GM08714 (cell line): Measurements from ENCODE around the gene FSD1L.
"Not testable (repeated sequence)": the region's sequence is repeated elsewhere in the genome, so short reads cannot be mapped to it uniquely, and the experiment has no call there.

Source experiments
- H3K4me3 ChIP-seq: fragments of 200-500 bp; sonication (Bioruptor generic); 2 replicates; pipeline ENCODE4 v1.5.1; 2014; ENCODE audit warnings: mild to moderate bottlenecking, low read length, inconsistent platforms
- ZNF274 ChIP-seq: IDR thresholded peaks from 2 replicates; pipeline ENCODE4 v1.6.1; 2012; ENCODE audit warnings: mild to moderate bottlenecking, low read depth, low read length

Gene FSD1L

DNA sequence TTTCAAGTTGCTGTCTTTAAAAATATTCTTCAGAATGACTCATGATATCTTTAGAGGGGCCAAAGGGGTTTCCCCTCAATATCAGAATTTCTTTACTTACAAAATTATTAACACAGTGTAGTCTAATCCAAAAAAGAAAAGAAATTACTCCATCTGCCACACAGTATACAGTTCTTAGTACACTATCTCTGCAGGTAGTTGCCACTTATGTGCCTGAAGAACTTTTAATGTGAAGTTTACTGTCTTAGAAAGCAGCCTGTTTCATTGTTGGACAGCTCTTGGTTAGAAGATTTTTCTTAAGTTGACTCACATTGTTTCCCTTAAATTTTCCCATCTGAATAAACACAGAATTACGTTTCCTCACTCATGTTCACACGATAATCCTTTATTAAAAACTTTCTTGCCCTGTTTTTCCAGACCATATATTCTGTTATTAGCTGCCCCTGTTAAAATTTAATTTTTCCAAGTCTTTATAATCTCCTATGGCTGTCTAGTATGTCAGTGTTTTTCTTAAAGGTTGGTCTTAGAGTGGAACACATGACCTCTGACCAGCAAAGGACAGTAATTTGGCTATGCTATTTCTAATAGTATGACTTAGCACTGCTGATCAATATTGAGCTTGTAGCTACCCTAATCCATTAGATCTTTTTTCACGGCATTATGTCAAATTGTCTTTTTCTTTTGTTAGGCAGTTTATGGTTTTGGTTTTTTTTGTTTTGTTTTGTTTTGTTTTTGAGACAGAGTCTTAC, 88.3 kb downstream of the FSD1L start:
- no peak for TF ChIP-seq ZNF274
- H3K4me3 ChIP-seq, result no peak overlapping the region

- H3K4me3 ChIP-seq, result no peak overlapping the region
- no peak for TF ChIP-seq ZNF274
Measured at GRCh38 chr9:105539452-105539851, 91.6 kb downstream of the FSD1L start.

DNA sequence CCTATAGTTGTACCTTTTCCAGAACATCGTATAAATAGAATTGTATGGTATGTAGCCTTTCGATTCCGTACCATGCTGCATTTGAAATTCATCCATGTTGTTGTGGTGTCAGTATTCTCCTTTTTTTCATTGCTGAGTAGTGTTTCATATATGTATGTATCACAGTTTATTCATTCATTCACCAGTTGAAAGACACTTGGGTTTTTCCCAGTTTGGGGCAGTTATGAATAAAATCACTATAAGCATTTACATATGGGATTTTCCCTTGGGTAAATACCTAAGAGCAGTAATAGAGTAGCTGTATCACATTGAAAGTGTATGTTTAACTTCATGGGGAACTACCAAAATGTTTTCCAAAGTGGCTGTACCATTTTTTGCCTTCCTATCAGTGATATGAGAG, 94.0 kb downstream of the FSD1L start:
- no peak overlapping the region for H3K4me3 ChIP-seq
- TF ChIP-seq ZNF274, result no peak

- H3K4me3 ChIP-seq, result no peak overlapping the region
- no peak for TF ChIP-seq ZNF274
Measured at GRCh38 chr9:105554042-105554441, 106.2 kb downstream of the FSD1L start.

DNA sequence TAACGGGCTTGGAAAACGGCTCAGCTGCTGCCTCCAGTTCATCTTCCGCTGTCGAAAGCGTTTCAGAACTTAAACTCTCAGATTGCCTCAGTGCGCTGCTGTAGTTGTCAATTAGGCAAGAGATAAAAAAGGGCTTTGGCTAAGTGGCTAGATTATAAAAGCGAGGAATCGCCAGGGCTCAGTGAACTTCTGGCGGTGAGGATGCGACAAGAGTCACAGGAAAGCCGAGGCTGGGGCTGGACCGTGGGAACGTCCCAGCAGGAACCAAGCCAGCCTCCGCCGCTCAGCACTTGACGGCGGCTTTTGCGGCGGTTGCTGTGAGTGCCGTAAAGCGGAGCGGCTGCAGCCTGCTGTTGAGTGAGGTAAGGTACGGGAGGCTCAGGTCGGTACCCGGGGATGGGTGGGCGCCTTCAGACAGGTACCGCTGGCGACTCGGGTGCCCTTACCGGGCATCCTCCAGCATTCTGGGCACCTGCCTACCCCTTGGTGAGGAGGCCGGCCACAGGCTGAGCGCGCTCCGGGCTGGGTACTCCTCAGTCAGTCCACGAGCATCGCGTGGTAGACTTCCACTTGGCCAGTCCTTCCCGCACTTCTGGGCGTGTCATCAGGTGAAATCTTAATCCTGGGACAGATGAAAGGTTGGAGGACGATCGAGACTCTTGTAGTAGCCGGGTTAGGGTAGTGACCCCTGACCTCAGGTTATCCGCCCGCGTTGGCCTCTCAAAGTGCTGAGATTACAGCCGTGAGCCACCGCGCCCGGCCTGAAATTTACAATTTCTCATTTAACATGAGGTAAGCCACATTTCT, 110.2 kb downstream of the FSD1L start, which contains the start of gene FKTN:
Gene FKTN (plus strand): TSS at position 328 of the 807 bp plus-strand sequence. CDS start 16,902 bp downstream, outside the sequence.
- peak within 1 kb of the TSS; percentile 77 for H3K4me3 ChIP-seq
- no peak for TF ChIP-seq ZNF274

- no peak for TF ChIP-seq ZNF274
- no peak overlapping the region for H3K4me3 ChIP-seq
Measured at GRCh38 chr9:105572455-105572854, 124.6 kb downstream of the FSD1L start.

- H3K4me3 ChIP-seq, result not testable (repeated sequence)
Measured at GRCh38 chr9:105579952-105580351, 132.1 kb downstream of the FSD1L start.

DNA sequence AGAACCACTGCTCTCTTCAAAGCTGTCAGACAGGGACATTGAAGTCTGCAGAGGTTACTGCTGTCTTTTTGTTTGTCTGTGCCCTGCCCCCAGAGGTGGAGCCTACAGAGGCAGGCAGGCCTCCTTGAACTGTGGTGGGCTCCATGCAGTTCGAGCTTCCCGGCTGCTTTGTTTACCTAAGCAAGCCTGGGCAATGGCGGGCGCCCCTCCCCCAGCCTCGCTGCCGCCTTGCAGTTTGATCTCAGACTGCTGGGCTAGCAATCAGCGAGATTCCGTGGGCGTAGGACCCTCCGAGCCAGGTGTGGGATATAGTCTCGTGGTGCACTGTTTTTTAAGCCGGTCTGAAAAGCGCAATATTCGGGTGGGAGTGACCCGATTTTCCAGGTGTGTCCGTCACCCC, 133.7 kb downstream of the FSD1L start:
- H3K4me3 ChIP-seq, result not testable (repeated sequence)

- no peak overlapping the region for H3K4me3 ChIP-seq
- no peak for TF ChIP-seq ZNF274
Measured at GRCh38 chr9:105593145-105593544, 145.3 kb downstream of the FSD1L start.
